Parathyroid adenoma (tissue), 2 donors: Measurements from ENCODE around the gene ANKH.

Experiments used
- H2AFZ ChIP-seq: fragments of 300-600 bp; sonication (generic); one replicate; pipeline ENCODE4 v1.7.0; 2017; ENCODE audit warnings: antibody characterized with exemption, mild to moderate bottlenecking
- H3K27ac ChIP-seq: fragments of 300-600 bp; sonication (generic); one replicate; pipeline ENCODE4 v1.7.0; 2017
- H3K27me3 ChIP-seq: fragments of 300-600 bp; sonication (generic); one replicate; pipeline ENCODE4 v1.7.0; 2017; ENCODE audit warnings: low read length; ENCODE audit not compliant: control insufficient read depth, insufficient read depth
- H3K36me3 ChIP-seq: fragments of 300-600 bp; sonication (generic); one replicate; pipeline ENCODE4 v1.7.0; 2017; ENCODE audit warnings: low read length; ENCODE audit not compliant: control insufficient read depth, insufficient read depth
- H3K4me1 ChIP-seq: fragments of 300-600 bp; sonication (generic); one replicate; pipeline ENCODE4 v1.7.0; 2017; ENCODE audit warnings: control low read depth
- H3K4me2 ChIP-seq: fragments of 300-600 bp; sonication (generic); one replicate; pipeline ENCODE4 v1.7.0; 2017; ENCODE audit warnings: low read length
- H3K4me3 ChIP-seq: fragments of 300-600 bp; sonication (generic); one replicate; pipeline ENCODE4 v1.7.0; 2017; ENCODE audit warnings: low read depth, low read length
- H3K79me2 ChIP-seq: fragments of 300-600 bp; sonication (generic); one replicate; pipeline ENCODE4 v1.7.0; 2017; ENCODE audit warnings: control low read depth
- H3K9ac ChIP-seq: fragments of 300-600 bp; sonication (generic); one replicate; pipeline ENCODE4 v1.7.0; 2017; ENCODE audit warnings: mild to moderate bottlenecking
- H3K9me3 ChIP-seq: fragments of 300-600 bp; sonication (generic); one replicate; pipeline ENCODE4 v1.7.0; 2017; ENCODE audit warnings: low read length; ENCODE audit not compliant: control insufficient read depth
- CTCF ChIP-seq: fragments of 300-600 bp; sonication (generic); IDR thresholded peaks from one replicate; pipeline ENCODE4 v1.7.0; 2017; ENCODE audit warnings: antibody characterized with exemption, mild to moderate bottlenecking
- donor health status: primary hyperparathyroidism.

ANKH gene

DNA sequence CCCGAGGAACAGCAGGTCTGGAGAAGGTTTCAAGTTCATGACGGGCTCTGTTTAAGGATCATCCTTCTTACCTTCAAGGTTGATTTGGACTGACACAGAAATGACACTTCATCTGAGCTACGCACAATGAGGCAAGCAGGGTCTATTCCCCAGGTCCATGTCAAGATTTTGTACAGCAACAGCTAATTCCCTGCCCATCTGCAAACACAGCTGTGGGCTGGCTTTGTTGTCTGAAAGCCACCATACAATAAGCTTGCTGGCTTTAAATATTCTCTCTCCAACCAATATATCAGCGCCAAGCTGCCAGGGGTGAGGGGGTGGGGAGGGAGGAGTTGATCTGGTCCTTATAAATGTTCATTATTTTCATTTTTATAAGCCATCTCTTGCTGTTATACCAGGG is 115.1 kb downstream of the ANKH start:
- Histone ChIP-seq H3K4me2 (no peak overlapping the region), H3K4me3 (no peak overlapping the region), H3K27ac (no peak overlapping the region), H3K36me3 (no peaks in the 10 kb centered on the region), H3K9ac (no peak overlapping the region), H3K27me3 (no peaks in the 10 kb centered on the region), H3K9me3 (no peaks in the 10 kb centered on the region), H2AFZ (no peak overlapping the region), H3K79me2 (no peaks in the 10 kb centered on the region), H3K4me1 (no peaks in the 10 kb centered on the region)
- no peak for TF ChIP-seq CTCF

DNA sequence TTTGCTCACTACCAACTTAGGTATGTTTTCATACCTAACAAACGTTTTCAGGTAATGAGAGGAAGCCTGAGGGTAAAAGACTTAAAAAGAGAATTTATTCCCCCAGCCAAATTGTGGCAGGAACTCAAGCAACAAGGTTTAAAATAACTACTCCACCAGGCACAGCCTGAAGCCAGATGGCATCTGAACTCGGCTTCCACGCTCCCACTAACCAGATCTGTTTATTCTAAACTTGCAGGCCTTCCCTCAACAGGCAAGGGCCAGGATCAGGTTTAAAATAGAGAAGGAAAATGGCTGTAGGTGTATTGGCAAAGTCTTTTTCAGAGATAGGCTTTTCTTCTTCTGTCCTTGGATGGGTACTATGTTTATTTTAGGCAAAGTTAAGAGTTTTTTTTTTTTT is 117.6 kb downstream of the ANKH start:
- Histone ChIP-seq H3K9me3 (no peaks in the 10 kb centered on the region), H3K27me3 (no peaks in the 10 kb centered on the region), H3K4me2 (no peak overlapping the region), H3K36me3 (no peaks in the 10 kb centered on the region), H3K4me3 (no peak overlapping the region), H3K27ac (no peak overlapping the region), H3K4me1 (no peaks in the 10 kb centered on the region), H2AFZ (no peak overlapping the region), H3K79me2 (no peaks in the 10 kb centered on the region), H3K9ac (no peak overlapping the region)
- no peak for TF ChIP-seq CTCF

DNA sequence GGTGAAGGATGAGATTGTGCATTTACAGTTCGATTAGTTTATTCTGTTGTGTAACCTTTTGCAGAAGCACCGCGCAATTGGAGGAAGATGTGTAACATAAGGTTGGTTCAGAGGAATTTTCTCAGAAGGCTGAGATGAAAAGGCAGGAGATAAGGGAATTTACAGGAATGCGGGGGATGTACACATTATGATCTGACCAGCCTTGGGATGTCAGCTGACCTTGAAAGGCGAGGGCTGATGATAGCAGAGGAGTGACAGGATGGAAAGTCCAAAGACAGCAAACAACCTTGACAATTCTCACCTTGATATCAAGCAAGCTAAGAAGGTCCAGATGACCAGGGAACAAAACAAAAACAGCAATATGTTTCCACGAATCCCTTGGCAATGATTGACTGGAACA is 118.3 kb downstream of the ANKH start:
- no peak overlapping the region for H2AFZ ChIP-seq
- H3K27ac ChIP-seq: no peak overlapping the region
- no peak overlapping the region for H3K9ac ChIP-seq
- H3K27me3 ChIP-seq: no peaks in the 10 kb centered on the region
- H3K4me2 ChIP-seq: no peak overlapping the region
- no peak overlapping the region for H3K4me3 ChIP-seq
- no peak for TF ChIP-seq CTCF
- H3K9me3 ChIP-seq: no peaks in the 10 kb centered on the region
- no peaks in the 10 kb centered on the region for H3K79me2 ChIP-seq
- H3K36me3 ChIP-seq: no peaks in the 10 kb centered on the region
- no peaks in the 10 kb centered on the region for H3K4me1 ChIP-seq

DNA sequence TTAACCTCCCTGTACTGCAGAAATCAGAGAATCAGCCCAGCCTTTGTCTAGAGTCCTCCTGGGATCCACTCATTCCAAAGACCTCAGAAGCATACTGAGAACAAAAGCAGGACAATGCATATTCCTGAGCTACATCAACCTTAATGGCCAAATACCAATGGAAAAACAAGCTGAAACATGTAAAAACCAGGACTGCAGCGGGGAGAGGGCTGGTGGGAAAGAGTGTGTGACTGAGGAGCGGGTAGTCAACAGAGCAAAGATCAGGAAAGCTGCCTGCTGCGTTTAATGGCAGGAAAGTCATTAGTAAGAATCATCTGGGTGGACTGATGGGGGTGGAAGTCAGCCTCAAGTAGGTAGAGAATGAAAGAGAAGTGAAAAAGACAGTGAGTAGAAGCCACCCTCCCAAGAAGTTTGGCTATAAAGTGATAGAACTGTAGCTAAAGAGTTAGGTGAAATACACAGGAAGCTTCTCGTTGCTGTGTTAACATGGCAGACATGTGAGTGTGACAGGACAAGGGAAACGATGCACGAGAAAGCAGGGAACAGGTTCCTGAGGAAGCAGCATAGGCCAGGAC is 119.0 kb downstream of the ANKH start:
- Histone ChIP-seq H3K4me2 (no peak overlapping the region), H3K9me3 (no peaks in the 10 kb centered on the region), H3K79me2 (no peaks in the 10 kb centered on the region), H3K4me3 (no peak overlapping the region), H3K27me3 (no peaks in the 10 kb centered on the region), H3K36me3 (no peaks in the 10 kb centered on the region), H3K9ac (no peak overlapping the region), H3K27ac (no peak overlapping the region), H2AFZ (no peak overlapping the region), H3K4me1 (no peaks in the 10 kb centered on the region)
- TF ChIP-seq CTCF: no peak

- H3K9me3 ChIP-seq: no peaks in the 10 kb centered on the region
- no peaks in the 10 kb centered on the region for H3K79me2 ChIP-seq
- H2AFZ ChIP-seq: no peak overlapping the region
- no peak overlapping the region for H3K9ac ChIP-seq
- H3K4me3 ChIP-seq: no peak overlapping the region
- H3K27ac ChIP-seq: no peak overlapping the region
- H3K4me2 ChIP-seq: no peak overlapping the region
- H3K27me3 ChIP-seq: no peaks in the 10 kb centered on the region
- no peaks in the 10 kb centered on the region for H3K4me1 ChIP-seq
- no peaks in the 10 kb centered on the region for H3K36me3 ChIP-seq
- no peak for TF ChIP-seq CTCF
Measured at GRCh38 chr5:14750712-14751111, 120.9 kb downstream of the ANKH start.
